ENCODE measurements around the gene POLDIP2. TPM values are rescaled to one million over a fixed set of nuclear protein-coding genes. Genes with fewer than 3 reads are reported as not detected.

POLDIP2 gene
- total and polyA plus RNA-seq, 8 donors, result 41.9 to 118 (median 60.7) TPM

GRCh38 chr17:28368915-28369683 is 11.8 kb upstream of the POLDIP2 start:
- H3K4me1 ChIP-seq, result peaks cover 28 to 43% (median 38%) of the 10 kb centered on the region in 4 donors
- no peak for DNase-seq
- TF ChIP-seq EP300 (IDR thresholded peaks at IDR 0.05), result no peak
- no peak for TF ChIP-seq CTCF (IDR thresholded peaks at IDR 0.05)
- no peak for TF ChIP-seq POLR2A (IDR thresholded peaks at IDR 0.05)
- no peak for TF ChIP-seq POLR2AphosphoS5 (IDR thresholded peaks at IDR 0.05)

GRCh38 chr17:28368306-28368831 is 11.0 kb upstream of the POLDIP2 start:
- TF ChIP-seq CTCF (IDR thresholded peaks at IDR 0.05) (no peak), POLR2A (IDR thresholded peaks at IDR 0.05) (no peak), EP300 (IDR thresholded peaks at IDR 0.05) (no peak), POLR2AphosphoS5 (IDR thresholded peaks at IDR 0.05) (no peak)
- 50 to 70% (median 56%) methylated on average over 5 of the region's 5 CpGs for WGBS, 5 donors
- DNase-seq, result no peak
- peaks cover 4 to 23% (median 20%) of the 10 kb centered on the region in 4 donors for H3K36me3 ChIP-seq
- intact Hi-C loops (cut with DNase I; ENCODE audit: low total_unique reads), result no loop called here
- no peaks in the 10 kb centered on the region for H3K9me3 ChIP-seq
- peaks cover 28 to 38% (median 36%) of the 10 kb centered on the region in 4 donors for H3K4me1 ChIP-seq
- H3K27ac ChIP-seq, result no peak overlapping the region
- H3K27me3 ChIP-seq, result peaks cover 0 to 21% (median 5%) of the 10 kb centered on the region in 3 donors
- H3K4me3 ChIP-seq, result no peak overlapping the region

More at GRCh38 chr17:28368915-28369683, 11.8 kb upstream of the POLDIP2 start:
- Histone ChIP-seq H3K36me3 (peaks cover 0 to 16% (median 12%) of the 10 kb centered on the region in 4 donors), H3K27me3 (peaks cover 0 to 25% (median 5%) of the 10 kb centered on the region in 3 donors), H3K4me3 (no peak overlapping the region), H3K9me3 (no peaks in the 10 kb centered on the region), H3K27ac (no peak overlapping the region)
- 88 to 93% (median 90%) methylated on average over 21 to 23 of the region's 23 CpGs for WGBS, 5 donors
- intact Hi-C loops (cut with DNase I; ENCODE audit: low total_unique reads), result no loop called here

GRCh38 chr17:28367641-28368305 is 10.4 kb upstream of the POLDIP2 start:
- Histone ChIP-seq H3K9me3 (no peaks in the 10 kb centered on the region), H3K4me3 (no peak overlapping the region), H3K36me3 (peaks cover 8 to 29% (median 26%) of the 10 kb centered on the region in 4 donors), H3K27me3 (peaks cover 0 to 15% (median 5%) of the 10 kb centered on the region in 3 donors), H3K27ac (no peak overlapping the region), H3K4me1 (peaks cover 26 to 32% (median 32%) of the 10 kb centered on the region in 4 donors)
- TF ChIP-seq EP300 (IDR thresholded peaks at IDR 0.05) (no peak), POLR2AphosphoS5 (IDR thresholded peaks at IDR 0.05) (no peak), CTCF (IDR thresholded peaks at IDR 0.05) (no peak), POLR2A (IDR thresholded peaks at IDR 0.05) (no peak)
- no peak for DNase-seq
- WGBS, 5 donors, result 79 to 89% (median 86%) methylated on average over 13 to 21 of the region's 21 CpGs
- intact Hi-C loops (cut with DNase I; ENCODE audit: low total_unique reads), result no loop called here

GRCh38 chr17:28366605-28367004 is 9.3 kb upstream of the POLDIP2 start:
- no peak overlapping the region for H3K4me3 ChIP-seq
- TF ChIP-seq EP300 (IDR thresholded peaks at IDR 0.05) (no peak), POLR2AphosphoS5 (IDR thresholded peaks at IDR 0.05) (no peak), CTCF (IDR thresholded peaks at IDR 0.05) (no peak), POLR2A (IDR thresholded peaks at IDR 0.05) (no peak)
- H3K27ac ChIP-seq, result no peak overlapping the region
- peaks cover 0 to 3% (median 1%) of the 10 kb centered on the region in 3 donors for H3K27me3 ChIP-seq
- peaks cover 15 to 21% (median 20%) of the 10 kb centered on the region in 4 donors for H3K4me1 ChIP-seq
- DNase-seq, result no peak
- H3K36me3 ChIP-seq, result peaks cover 11 to 41% (median 37%) of the 10 kb centered on the region in 4 donors
- no peaks in the 10 kb centered on the region for H3K9me3 ChIP-seq
- intact Hi-C loops (cut with DNase I; ENCODE audit: low total_unique reads), result no loop called here
- WGBS, 5 donors, result 57 to 90% (median 76%) methylated on average over 1 of the region's 1 CpG

Data from stomach (tissue), 9 donors.